H9 (cell line): Measurements from ENCODE around the gene SPNS3. TPM values are rescaled to one million over a fixed set of nuclear protein-coding genes. Genes with fewer than 3 reads are reported as not detected.

ENCODE experiments used
- DNase-seq: peaks from one replicate; pipeline ENCODE4 v3.0.0-alpha.2; 2017
- H2AFZ ChIP-seq: one replicate; pipeline ENCODE4 v1.6.1; 2013; ENCODE audit warnings: mild to moderate bottlenecking, low read length, control low read depth, moderate library complexity
- H2AK5ac ChIP-seq: 2 replicates; pipeline ENCODE4 v1.6.1; 2013; ENCODE audit warnings: low read length, control low read depth, mixed read lengths; ENCODE audit not compliant: insufficient read length
- H2BK120ac ChIP-seq: one replicate; pipeline ENCODE4 v1.6.1; 2013; ENCODE audit warnings: low read depth, mild to moderate bottlenecking, low read length, control low read depth, inconsistent platforms; ENCODE audit not compliant: poor library complexity, severe bottlenecking
- H2BK12ac ChIP-seq: 2 replicates; pipeline ENCODE4 v1.6.1; 2013; ENCODE audit warnings: low read length, control low read depth, mixed read lengths, low read depth; ENCODE audit not compliant: insufficient read length
- H2BK15ac ChIP-seq: 2 replicates; pipeline ENCODE4 v1.6.1; 2013; ENCODE audit warnings: low read depth, low read length, control low read depth
- H2BK20ac ChIP-seq: one replicate; pipeline ENCODE4 v1.6.1; 2013; ENCODE audit warnings: low read depth, mild to moderate bottlenecking, low read length, control low read depth, inconsistent platforms; ENCODE audit not compliant: poor library complexity, severe bottlenecking
- H2BK5ac ChIP-seq: 2 replicates; pipeline ENCODE4 v1.6.1; 2013; ENCODE audit warnings: low read length, control low read depth, mixed read lengths; ENCODE audit not compliant: insufficient read length
- H3K14ac ChIP-seq: 2 replicates; pipeline ENCODE4 v1.6.1; 2013; ENCODE audit warnings: low read length, control low read depth; ENCODE audit not compliant: insufficient read depth
- H3K18ac ChIP-seq: 2 replicates; pipeline ENCODE4 v1.6.1; 2013; ENCODE audit warnings: low read depth, mild to moderate bottlenecking, mixed read lengths, low read length, control low read depth; ENCODE audit not compliant: insufficient read length
- H3K23ac ChIP-seq: 2 replicates; pipeline ENCODE4 v1.6.1; 2013; ENCODE audit warnings: low read length, control low read depth, mixed read lengths, low read depth; ENCODE audit not compliant: insufficient read length
- H3K23me2 ChIP-seq: 2 replicates; pipeline ENCODE4 v1.6.1; 2013; ENCODE audit warnings: low read depth, mild to moderate bottlenecking, mixed read lengths, low read length, control low read depth; ENCODE audit not compliant: insufficient read length, poor library complexity, severe bottlenecking
- H3K27ac ChIP-seq: 2 replicates; pipeline ENCODE4 v1.5.1; 2013; ENCODE audit warnings: low read length, control low read depth, mixed read lengths, low read depth; ENCODE audit not compliant: insufficient read length
- H3K27me3 ChIP-seq: 2 replicates; pipeline ENCODE4 v1.6.1; 2013; ENCODE audit warnings: low read length, control low read depth, inconsistent platforms; ENCODE audit not compliant: insufficient read depth
- H3K4ac ChIP-seq: 2 replicates; pipeline ENCODE4 v1.6.1; 2013; ENCODE audit warnings: low read depth, mild to moderate bottlenecking, control low read depth, inconsistent platforms, low read length, moderate library complexity
- H3K4me1 ChIP-seq: 2 replicates; pipeline ENCODE4 v1.6.1; 2013; ENCODE audit warnings: low read length, control low read depth, inconsistent platforms; ENCODE audit not compliant: insufficient read depth
- H3K4me2 ChIP-seq: 2 replicates; pipeline ENCODE4 v1.6.1; 2013; ENCODE audit warnings: low read length, control low read depth, mixed read lengths; ENCODE audit not compliant: insufficient read length, insufficient read depth
- H3K56ac ChIP-seq: 2 replicates; pipeline ENCODE4 v1.6.1; 2013; ENCODE audit warnings: low read depth, mild to moderate bottlenecking, mixed read lengths, low read length, control low read depth; ENCODE audit not compliant: insufficient read length
- H3K79me1 ChIP-seq: 2 replicates; pipeline ENCODE4 v1.6.1; 2013; ENCODE audit warnings: low read depth, mild to moderate bottlenecking, moderate library complexity, low read length, control low read depth, inconsistent platforms; ENCODE audit not compliant: insufficient read depth, poor library complexity, severe bottlenecking
- H3K79me2 ChIP-seq: 2 replicates; pipeline ENCODE4 v1.6.1; 2013; ENCODE audit warnings: low read length, control low read depth, inconsistent platforms; ENCODE audit not compliant: insufficient read depth
- H3K9ac ChIP-seq: 2 replicates; pipeline ENCODE4 v1.6.1; 2013; ENCODE audit warnings: low read length, control low read depth, mixed read lengths; ENCODE audit not compliant: insufficient read length; ENCODE audit errors: extremely low read depth
- H3K9me3 ChIP-seq: one replicate; pipeline ENCODE4 v1.6.1; 2013; ENCODE audit warnings: low read depth, low read length, inconsistent platforms; ENCODE audit not compliant: control insufficient read depth
- H3T11ph ChIP-seq: one replicate; pipeline ENCODE4 v1.6.1; 2013; ENCODE audit warnings: mild to moderate bottlenecking, low read length, control low read depth, inconsistent platforms
- H4K20me1 ChIP-seq: one replicate; pipeline ENCODE4 v1.6.1; 2013; ENCODE audit not compliant: control insufficient read depth, insufficient read length, insufficient read depth
- H4K5ac ChIP-seq: 2 replicates; pipeline ENCODE4 v1.6.1; 2013; ENCODE audit warnings: low read depth, mild to moderate bottlenecking, mixed read lengths, low read length, control low read depth; ENCODE audit not compliant: insufficient read length
- H4K8ac ChIP-seq: replicated peaks from 2 replicates; pipeline ENCODE4 v1.6.1; 2013; ENCODE audit warnings: low read length, control low read depth, mixed read lengths, low read depth; ENCODE audit not compliant: insufficient read length
- H4K91ac ChIP-seq: 2 replicates; pipeline ENCODE4 v1.6.1; 2013; ENCODE audit warnings: low read depth, mild to moderate bottlenecking, moderate library complexity, mixed read lengths, low read length, control low read depth; ENCODE audit not compliant: insufficient read length
- H3K27ac Mint-ChIP-seq, 3 experiments: 2 replicates in 2 of 3; 3 replicates in 1 of 3; pipeline ENCODE4 v1.8.0; 2020 to 2021; ENCODE audit warnings: mixed read lengths in 3 of 3, mild to moderate bottlenecking in 1 of 3, moderate library complexity in 1 of 3
- H3K27me3 Mint-ChIP-seq: 2 replicates; pipeline ENCODE4 v1.8.0; 2021; ENCODE audit warnings: low read depth, mild to moderate bottlenecking, moderate library complexity, mixed read lengths
- H3K36me3 Mint-ChIP-seq, 3 experiments: 2 replicates in 2 of 3; 3 replicates in 1 of 3; pipeline ENCODE4 v1.8.0; 2020 to 2021; ENCODE audit warnings: low read depth in 3 of 3, mixed read lengths in 3 of 3; ENCODE audit not compliant: insufficient read depth in 1 of 3
- H3K4me1 Mint-ChIP-seq, 2 experiments: 2 replicates each; pipeline ENCODE4 v1.8.0; 2020; ENCODE audit warnings: mixed read lengths in 2 of 2
- H3K4me3 Mint-ChIP-seq, 2 experiments: 2 replicates in 1 of 2; 3 replicates in 1 of 2; pipeline ENCODE4 v1.8.0; 2020 to 2021; ENCODE audit warnings: mild to moderate bottlenecking in 2 of 2, mixed read lengths in 2 of 2, moderate library complexity in 1 of 2
- H3K9me3 Mint-ChIP-seq, 2 experiments: 2 replicates in 1 of 2; 3 replicates in 1 of 2; pipeline ENCODE4 v1.8.0; 2020; ENCODE audit warnings: mild to moderate bottlenecking in 2 of 2, mixed read lengths in 2 of 2, moderate library complexity in 1 of 2
- CTCF ChIP-seq: fragments of 200-600 bp; sonication (generic); conservative IDR thresholded peaks from 3 replicates; pipeline ENCODE4 v1.8.0; 2021; ENCODE audit warnings: antibody characterized with exemption, mild to moderate bottlenecking
- WGBS: extraction: QIAGEN DNeasy Blood & Tissue Kit; methylation state at CpG from one replicate; pipeline ENCODE4 v1.1.7; 2013; ENCODE audit warnings: missing lambda C conversion rate, low lambda C conversion rate, mixed read lengths; ENCODE audit not compliant: insufficient read length; ENCODE audit errors: extremely low coverage; 5-methylcytosine and 5-hydroxymethylcytosine counted together
- total RNA-seq: library from RNA; stranded (reverse); gene quantifications from 2 replicates; pipeline ENCODE4 v1.2.1, GENCODE V29; 2021

Gene SPNS3
- total RNA-seq, 1 experiment from 2014 or later, result not detected

GRCh38 chr17:4444782-4445473 lies 11.2 kb downstream of the SPNS3 start:
- Histone ChIP-seq H2BK15ac (no peak overlapping the region), H3T11ph (no peak overlapping the region), H3K4ac (no peak overlapping the region; the same call in 1 of the 2 replicates), H4K5ac (no peak overlapping the region), H2BK120ac (no peak overlapping the region), H2AK5ac (no peak overlapping the region), H3K79me1 (no peaks in the 10 kb centered on the region), H3K79me2 (no peaks in the 10 kb centered on the region), H3K27ac (no peak overlapping the region), H4K8ac (no peak overlapping the region), H2BK12ac (no peak overlapping the region), H3K23ac (no peak overlapping the region), H3K23me2 (no peaks in the 10 kb centered on the region), H4K91ac (no peak overlapping the region), H4K20me1 (no peaks in the 10 kb centered on the region), H3K18ac (no peak overlapping the region), H3K9ac (no peak overlapping the region), H3K4me1 (no peaks in the 10 kb centered on the region), H3K27me3 (no peaks in the 10 kb centered on the region), H2BK5ac (no peak overlapping the region), H2BK20ac (no peak overlapping the region), H3K56ac (no peak overlapping the region), H2AFZ (no peak overlapping the region), H3K14ac (no peak overlapping the region; the same call in 1 of the 2 replicates), H3K9me3 (no peaks in the 10 kb centered on the region), H3K4me2 (no peak overlapping the region)
- peaks cover 9% of the 10 kb centered on the region for H3K27me3 Mint-ChIP-seq
- H3K4me3 Mint-ChIP-seq, result no peak overlapping the region
- H3K4me1 Mint-ChIP-seq, result 0 out of 4 replicates have a peak, but pooled peaks cover 0 to 3% of the 10 kb centered on the region in 2 experiments
- peak overlapping the region in 1 of 3 experiments; percentile 12; a peak in 2 of 7 replicates for H3K27ac Mint-ChIP-seq
- no peak for DNase-seq
- no peaks in the 10 kb centered on the region; a peak in 1 of 5 replicates for H3K9me3 Mint-ChIP-seq
- WGBS, result no CpG with 5 or more reads among the region's 18 CpGs
- TF ChIP-seq CTCF, result no peak
- H3K36me3 Mint-ChIP-seq, result no peaks in the 10 kb centered on the region
